Measurements from ENCODE around the gene PCED1A.

PCED1A gene

GRCh38 chr20:2840138-2840966, at the start of gene PCED1A, which contains the start of gene VPS16:
PCED1A (minus strand) TSS chr20:2840655; CDS start chr20:2839912, 743 bp downstream.
VPS16 (plus strand) TSS chr20:2840745; CDS start chr20:2840775, 30 bp downstream.
- peak; percentile 77 to 83 for DNase-seq (ENCODE audit: low read depth in 1 of 2, low spot score in 1 of 2)

- DNase-seq (ENCODE audit: low read depth in 1 of 2, low spot score in 1 of 2), result no peak
These were observed 49.3 kb upstream of the PCED1A start for GRCh38 chr20:2889797-2890196.

- DNase-seq (ENCODE audit: low read depth in 1 of 2, low spot score in 1 of 2), result no peak
These were observed 48.8 kb upstream of the PCED1A start for GRCh38 chr20:2889209-2889608.

GRCh38 chr20:2888224-2888955, 47.9 kb upstream of the PCED1A start:
- no peak for DNase-seq (ENCODE audit: low read depth in 1 of 2, low spot score in 1 of 2)

GRCh38 chr20:2887715-2888114, 47.3 kb upstream of the PCED1A start:
- DNase-seq (ENCODE audit: low read depth in 1 of 2, low spot score in 1 of 2), result no peak

- no peak for DNase-seq (ENCODE audit: low read depth in 1 of 2, low spot score in 1 of 2)
These were observed 43.5 kb upstream of the PCED1A start for GRCh38 chr20:2883726-2884637.

- no peak for DNase-seq (ENCODE audit: low read depth in 1 of 2, low spot score in 1 of 2)
These were observed 40.2 kb upstream of the PCED1A start for GRCh38 chr20:2880650-2881049.

GRCh38 chr20:2879146-2879545, 38.7 kb upstream of the PCED1A start:
- no peak for DNase-seq (ENCODE audit: low read depth in 1 of 2, low spot score in 1 of 2)

GRCh38 chr20:2878515-2878914, 38.1 kb upstream of the PCED1A start:
- no peak for DNase-seq (ENCODE audit: low read depth in 1 of 2, low spot score in 1 of 2)

GRCh38 chr20:2875690-2876203, 35.3 kb upstream of the PCED1A start:
- no peak for DNase-seq (ENCODE audit: low read depth in 1 of 2, low spot score in 1 of 2)

GRCh38 chr20:2874456-2874855, 34.0 kb upstream of the PCED1A start:
- DNase-seq (ENCODE audit: low read depth in 1 of 2, low spot score in 1 of 2), result no peak

- DNase-seq (ENCODE audit: low read depth in 1 of 2, low spot score in 1 of 2), result peak; percentile 23 to 46
These were observed 33.2 kb upstream of the PCED1A start for GRCh38 chr20:2873747-2874041.

GRCh38 chr20:2873010-2873746, 32.7 kb upstream of the PCED1A start, which contains the start of gene PTPRA:
PTPRA (plus strand) TSS chr20:2873481; CDS start chr20:2964278, 90,797 bp downstream.
- peak; percentile 75 to 83 for DNase-seq (ENCODE audit: low read depth in 1 of 2, low spot score in 1 of 2)

GRCh38 chr20:2872459-2873009, 32.1 kb upstream of the PCED1A start:
- peak; percentile 55 to 64 for DNase-seq (ENCODE audit: low read depth in 1 of 2, low spot score in 1 of 2)

GRCh38 chr20:2871661-2872458, 31.4 kb upstream of the PCED1A start:
- peak in 1 of 2 donors; percentile 7 for DNase-seq (ENCODE audit: low read depth in 1 of 2, low spot score in 1 of 2)

- no peak for DNase-seq (ENCODE audit: low read depth in 1 of 2, low spot score in 1 of 2)
These were observed 30.6 kb upstream of the PCED1A start for GRCh38 chr20:2871111-2871465.

GRCh38 chr20:2869381-2869780, 28.9 kb upstream of the PCED1A start:
- no peak for DNase-seq (ENCODE audit: low read depth in 1 of 2, low spot score in 1 of 2)

GRCh38 chr20:2867081-2867864, 26.8 kb upstream of the PCED1A start:
- DNase-seq (ENCODE audit: low read depth in 1 of 2, low spot score in 1 of 2), result no peak

Measured in activated T-helper 1 cell treated with anti-CD3 and anti-CD28 coated beads, Interleukin-2, amount 50 U/mL, for 16 hours (primary cell).